K562 (cell line): Measurements from ENCODE around the gene AGAP3. TPM values are rescaled to one million over a fixed set of nuclear protein-coding genes. Genes with fewer than 3 reads are reported as not detected.

Experiments
- CBX3 ChIP-seq, 2 experiments: IDR thresholded peaks; 1 replicate in 1 of 2; 2 replicates in 1 of 2; pipeline ENCODE4 v1.6.1; 2012; ENCODE audit warnings: inconsistent platforms in 2 of 2, low read length in 2 of 2, borderline replicate concordance in 1 of 2, control low read depth in 1 of 2
- CREM ChIP-seq: IDR thresholded peaks from 2 replicates; pipeline ENCODE4 v1.6.1; 2014; ENCODE audit warnings: antibody characterized with exemption, low read depth
- CTBP1 ChIP-seq: fragments of 450-650 bp; IDR thresholded peaks from 2 replicates; pipeline ENCODE4 v1.6.1; 2016; ENCODE audit warnings: borderline replicate concordance
- DACH1 ChIP-seq: fragments of 450-650 bp; IDR thresholded peaks from 2 replicates; pipeline ENCODE4 v1.6.1; 2018; ENCODE audit not compliant: partially characterized antibody
- DPF2 ChIP-seq: fragments of 450-650 bp; IDR thresholded peaks from 2 replicates; pipeline ENCODE4 v1.6.1; 2016
- FOXP1 ChIP-seq: sonication (generic); formaldehyde crosslinking; IDR thresholded peaks from 2 replicates; pipeline ENCODE4 v1.8.0; 2022; ENCODE audit warnings: mild to moderate bottlenecking, missing genetic modification reagents
- KDM4B ChIP-seq, 2 experiments: fragments of 450-650 bp in 1 of 2; sonication (generic) in 1 of 2; IDR thresholded peaks; 2 replicates each; pipeline ENCODE4 v1.6.1; 2016 to 2017; ENCODE audit warnings: borderline replicate concordance in 2 of 2, antibody characterized with exemption in 1 of 2, low read depth in 1 of 2, mild to moderate bottlenecking in 1 of 2
- KLF16 ChIP-seq: IDR thresholded peaks from 2 replicates; pipeline ENCODE4 v1.6.1; 2016; ENCODE audit warnings: antibody characterized with exemption
- MYC ChIP-seq, 2 experiments: fragments of 250-450 bp in 1 of 2; sonication (Bioruptor Pico) in 1 of 2; IDR thresholded peaks; 2 replicates each; pipeline versions ENCODE4 v1.5.1 to v1.6.1; 2012 to 2021; ENCODE audit warnings: low read depth in 2 of 2, borderline replicate concordance in 1 of 2, improper control_type of control experiment in 1 of 2, low read length in 1 of 2, mild to moderate bottlenecking in 1 of 2, moderate library complexity in 1 of 2
- MYNN ChIP-seq, 2 experiments: sonication (generic); formaldehyde crosslinking in 1 of 2; IDR thresholded peaks; 2 replicates each; pipeline versions ENCODE4 v1.5.0 to v1.6.1; 2016 to 2020; ENCODE audit warnings: antibody characterized with exemption in 1 of 2, missing genetic modification reagents in 1 of 2
- NFIC ChIP-seq: fragments of 450-650 bp; IDR thresholded peaks from 2 replicates; pipeline ENCODE4 v1.6.1; 2017; ENCODE audit warnings: mild to moderate bottlenecking, inconsistent platforms
- TEAD1 ChIP-seq, 2 experiments: fragments of 450-650 bp in 1 of 2; sonication (generic) in 1 of 2; formaldehyde crosslinking; IDR thresholded peaks; 2 replicates each; pipeline versions ENCODE4 v1.4.0 to v1.8.0; 2020 to 2022; ENCODE audit warnings: mild to moderate bottlenecking in 2 of 2, missing genetic modification reagents in 1 of 2
- TEAD4 ChIP-seq, 2 experiments: sonication (generic) in 1 of 2; formaldehyde crosslinking in 1 of 2; IDR thresholded peaks; 2 replicates each; pipeline versions ENCODE4 v1.6.1 to v1.8.0; 2012 to 2022; ENCODE audit warnings: borderline replicate concordance in 1 of 2, inconsistent platforms in 1 of 2, low read length in 1 of 2, mild to moderate bottlenecking in 1 of 2, missing genetic modification reagents in 1 of 2
- ZNF79 ChIP-seq: fragments of 250-450 bp; sonication (Bioruptor Pico); IDR thresholded peaks from 2 replicates; pipeline ENCODE4 v1.4.0; 2020; ENCODE audit warnings: low read depth, mild to moderate bottlenecking, moderate library complexity
- polyA plus RNA-seq, 8 experiments: library from polyadenylated mRNA; depleted of rRNA in 4 of 8; stranded (reverse) in 5 of 8; unstranded in 3 of 8; fragments of >200 nt; fragmentation: Nextera tagmentation in 2 of 8; fragmentation: Illumina TruSeq in 1 of 8; extraction: Ambion mirVana in 2 of 8; extraction: Trizol in 1 of 8; gene quantifications; 2 replicates each; pipeline versions ENCODE4 v1.2.1 to v1.2.3, GENCODE V29; 2011 to 2014; ENCODE audit warnings: inconsistent platforms in 1 of 8, missing spikeins in 1 of 8
- total RNA-seq, 7 experiments: library from RNA; depleted of rRNA in 6 of 7; stranded (reverse); fragments of >200 nt in 6 of 7; fragmentation: Illumina TruSeq in 2 of 7; extraction: Trizol in 2 of 7; gene quantifications; 2 replicates each; pipeline versions ENCODE4 v1.2.1 to v1.2.3, GENCODE V29; 2011 to 2021; ENCODE audit warnings: low replicate concordance in 1 of 7
- TF ChIP-seq, protein P1 (sequence below), 2 experiments: IDR thresholded peaks; 2 replicates each; pipeline ENCODE4 v1.6.1; 2012; ENCODE audit warnings: improper control_type of control experiment in 2 of 2, low read depth in 2 of 2, low read length in 2 of 2, borderline replicate concordance in 1 of 2
- TF ChIP-seq, protein P2 (sequence below): fragments of 250-450 bp; sonication (Bioruptor Pico); IDR thresholded peaks from 2 replicates; pipeline ENCODE4 v1.9.0; 2021; ENCODE audit warnings: mild to moderate bottlenecking, inconsistent platforms
- TF ChIP-seq, protein P3 (sequence below): sonication (generic); formaldehyde crosslinking; IDR thresholded peaks from 2 replicates; pipeline ENCODE4 v1.8.0; 2023; ENCODE audit warnings: mild to moderate bottlenecking, missing genetic modification reagents
- TF ChIP-seq, protein P4 (sequence below), 2 experiments: fragments of 450-650 bp in 1 of 2; sonication (generic) in 1 of 2; formaldehyde crosslinking in 1 of 2; IDR thresholded peaks in 1 of 2; conservative IDR thresholded peaks in 1 of 2; 2 replicates each; pipeline versions ENCODE4 v1.6.1 to v1.8.1; 2016 to 2023; ENCODE audit warnings: mild to moderate bottlenecking in 2 of 2, moderate library complexity in 2 of 2, inconsistent platforms in 1 of 2, missing genetic modification reagents in 1 of 2

Gene AGAP3
- total and polyA plus RNA-seq, 9 of the 15 experiments (the other 6 are each of a cell fraction or from before 2014, with no cell fraction given), result 3.4 to 208 (median 62.2) TPM

DNA sequence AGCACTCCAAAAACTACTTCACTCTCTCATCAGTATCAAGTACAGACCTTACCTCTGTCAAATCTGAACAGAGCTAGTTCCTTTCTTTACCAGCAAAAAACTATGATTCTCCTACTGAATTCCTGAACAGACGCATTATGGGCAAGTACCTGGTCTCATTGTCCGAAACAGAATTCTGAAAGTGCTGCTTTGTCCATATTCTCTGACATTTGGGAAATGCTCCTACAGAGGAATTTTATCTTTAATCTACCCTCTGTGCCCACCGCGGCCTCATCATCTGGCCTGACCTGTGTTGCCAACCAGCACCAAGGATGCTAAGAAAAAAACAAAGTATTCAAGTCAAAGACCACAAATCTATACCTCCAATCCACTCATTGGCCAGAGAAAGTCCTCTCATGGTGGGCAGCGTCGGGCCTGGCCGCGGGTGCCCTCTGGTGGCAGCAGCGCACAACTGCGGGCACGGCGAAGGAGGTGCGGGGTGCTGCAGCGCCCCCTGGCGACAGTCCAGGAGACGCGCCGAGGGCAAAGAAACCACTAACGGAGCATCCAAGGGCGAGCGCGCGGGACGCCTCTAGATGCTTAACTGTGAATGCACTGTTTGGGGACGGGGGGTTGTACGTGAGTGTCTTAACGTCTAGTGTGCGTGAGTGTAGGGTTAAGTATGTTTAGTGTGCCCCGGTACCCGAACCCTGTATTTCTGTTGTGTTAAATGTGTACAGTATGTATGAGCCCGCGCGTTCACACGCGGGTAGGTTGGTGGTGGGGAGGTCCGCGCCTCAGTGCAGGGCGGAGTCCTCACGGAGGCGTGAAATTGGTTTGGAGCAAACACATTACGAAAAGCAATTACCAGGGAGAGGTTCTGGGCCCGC, 86.2 kb downstream of the AGAP3 start (continued):
- TF ChIP-seq DPF2, result no peak
- TF ChIP-seq DACH1, result peak; percentile 16
- TF ChIP-seq, protein P1, sequence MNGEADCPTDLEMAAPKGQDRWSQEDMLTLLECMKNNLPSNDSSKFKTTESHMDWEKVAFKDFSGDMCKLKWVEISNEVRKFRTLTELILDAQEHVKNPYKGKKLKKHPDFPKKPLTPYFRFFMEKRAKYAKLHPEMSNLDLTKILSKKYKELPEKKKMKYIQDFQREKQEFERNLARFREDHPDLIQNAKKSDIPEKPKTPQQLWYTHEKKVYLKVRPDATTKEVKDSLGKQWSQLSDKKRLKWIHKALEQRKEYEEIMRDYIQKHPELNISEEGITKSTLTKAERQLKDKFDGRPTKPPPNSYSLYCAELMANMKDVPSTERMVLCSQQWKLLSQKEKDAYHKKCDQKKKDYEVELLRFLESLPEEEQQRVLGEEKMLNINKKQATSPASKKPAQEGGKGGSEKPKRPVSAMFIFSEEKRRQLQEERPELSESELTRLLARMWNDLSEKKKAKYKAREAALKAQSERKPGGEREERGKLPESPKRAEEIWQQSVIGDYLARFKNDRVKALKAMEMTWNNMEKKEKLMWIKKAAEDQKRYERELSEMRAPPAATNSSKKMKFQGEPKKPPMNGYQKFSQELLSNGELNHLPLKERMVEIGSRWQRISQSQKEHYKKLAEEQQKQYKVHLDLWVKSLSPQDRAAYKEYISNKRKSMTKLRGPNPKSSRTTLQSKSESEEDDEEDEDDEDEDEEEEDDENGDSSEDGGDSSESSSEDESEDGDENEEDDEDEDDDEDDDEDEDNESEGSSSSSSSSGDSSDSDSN (IDR thresholded peaks at IDR 0.05; ENCODE audit: borderline replicate concordance in 1 of 2, low read depth in 2 of 2, low read length in 2 of 2), result 0 out of 4 replicates have a peak, but pooled peaks of 1 of the 2 experiments have one; percentile 29
- TF ChIP-seq TEAD1 (CRISPR knock-in tag; IDR thresholded peaks at IDR 0.05), result peak; percentile 82 to 94
- TF ChIP-seq CREM, result peak; percentile 93
- peak; percentile 67 for TF ChIP-seq MYC (IDR thresholded peaks at IDR 0.05; ENCODE audit: low read depth, low read length)
- no peak for TF ChIP-seq MYC (CRISPR knock-in tag; IDR thresholded peaks at IDR 0.05; ENCODE audit: borderline replicate concordance, low read depth)
- TF ChIP-seq, protein P2, sequence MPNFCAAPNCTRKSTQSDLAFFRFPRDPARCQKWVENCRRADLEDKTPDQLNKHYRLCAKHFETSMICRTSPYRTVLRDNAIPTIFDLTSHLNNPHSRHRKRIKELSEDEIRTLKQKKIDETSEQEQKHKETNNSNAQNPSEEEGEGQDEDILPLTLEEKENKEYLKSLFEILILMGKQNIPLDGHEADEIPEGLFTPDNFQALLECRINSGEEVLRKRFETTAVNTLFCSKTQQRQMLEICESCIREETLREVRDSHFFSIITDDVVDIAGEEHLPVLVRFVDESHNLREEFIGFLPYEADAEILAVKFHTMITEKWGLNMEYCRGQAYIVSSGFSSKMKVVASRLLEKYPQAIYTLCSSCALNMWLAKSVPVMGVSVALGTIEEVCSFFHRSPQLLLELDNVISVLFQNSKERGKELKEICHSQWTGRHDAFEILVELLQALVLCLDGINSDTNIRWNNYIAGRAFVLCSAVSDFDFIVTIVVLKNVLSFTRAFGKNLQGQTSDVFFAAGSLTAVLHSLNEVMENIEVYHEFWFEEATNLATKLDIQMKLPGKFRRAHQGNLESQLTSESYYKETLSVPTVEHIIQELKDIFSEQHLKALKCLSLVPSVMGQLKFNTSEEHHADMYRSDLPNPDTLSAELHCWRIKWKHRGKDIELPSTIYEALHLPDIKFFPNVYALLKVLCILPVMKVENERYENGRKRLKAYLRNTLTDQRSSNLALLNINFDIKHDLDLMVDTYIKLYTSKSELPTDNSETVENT (CRISPR knock-in tag), result 0 out of 2 replicates have a peak, but pooled peaks have one; percentile 20
- TF ChIP-seq TEAD4 (IDR thresholded peaks at IDR 0.05; ENCODE audit: low read length), result peak; percentile 66; the same call in 1 of the 2 replicates
- TF ChIP-seq TEAD4 (CRISPR knock-in tag; IDR thresholded peaks at IDR 0.05; ENCODE audit: borderline replicate concordance), result no peak
- TF ChIP-seq, protein P3, sequence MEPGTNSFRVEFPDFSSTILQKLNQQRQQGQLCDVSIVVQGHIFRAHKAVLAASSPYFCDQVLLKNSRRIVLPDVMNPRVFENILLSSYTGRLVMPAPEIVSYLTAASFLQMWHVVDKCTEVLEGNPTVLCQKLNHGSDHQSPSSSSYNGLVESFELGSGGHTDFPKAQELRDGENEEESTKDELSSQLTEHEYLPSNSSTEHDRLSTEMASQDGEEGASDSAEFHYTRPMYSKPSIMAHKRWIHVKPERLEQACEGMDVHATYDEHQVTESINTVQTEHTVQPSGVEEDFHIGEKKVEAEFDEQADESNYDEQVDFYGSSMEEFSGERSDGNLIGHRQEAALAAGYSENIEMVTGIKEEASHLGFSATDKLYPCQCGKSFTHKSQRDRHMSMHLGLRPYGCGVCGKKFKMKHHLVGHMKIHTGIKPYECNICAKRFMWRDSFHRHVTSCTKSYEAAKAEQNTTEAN (CRISPR knock-in tag), result no peak
- TF ChIP-seq CBX3 (IDR thresholded peaks at IDR 0.05; ENCODE audit: borderline replicate concordance in 1 of 2, low read length in 2 of 2), result peak in 1 of 2 experiments; percentile 81; a peak in 1 of 3 replicates
- peak; percentile 54 for TF ChIP-seq NFIC
- TF ChIP-seq CTBP1, result peak; percentile 94; the same call in 1 of the 2 replicates
- no peak for TF ChIP-seq ZNF79 (CRISPR knock-in tag)
- TF ChIP-seq, protein P4, sequence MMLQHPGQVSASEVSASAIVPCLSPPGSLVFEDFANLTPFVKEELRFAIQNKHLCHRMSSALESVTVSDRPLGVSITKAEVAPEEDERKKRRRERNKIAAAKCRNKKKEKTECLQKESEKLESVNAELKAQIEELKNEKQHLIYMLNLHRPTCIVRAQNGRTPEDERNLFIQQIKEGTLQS (IDR thresholded peaks at IDR 0.05), result no peak
- TF ChIP-seq, protein P4 (CRISPR knock-in tag; conservative IDR thresholded peaks at IDR 0.05), result peak; percentile 84
- peak; percentile 90 for TF ChIP-seq KLF16
- TF ChIP-seq FOXP1, result peak; percentile 79
- peak; percentile 84; the same call in 1 of the 2 replicates for TF ChIP-seq MYNN (IDR thresholded peaks at IDR 0.05)
- TF ChIP-seq MYNN (CRISPR knock-in tag; IDR thresholded peaks at IDR 0.05), result no peak
- 0 out of 4 replicates have a peak, but pooled peaks of 1 of the 2 experiments have one; percentile 62 for TF ChIP-seq KDM4B (IDR thresholded peaks at IDR 0.05; ENCODE audit: borderline replicate concordance in 2 of 2, low read depth in 1 of 2)
